ENCODE measurements around the gene STK4.

STK4 gene

DNA sequence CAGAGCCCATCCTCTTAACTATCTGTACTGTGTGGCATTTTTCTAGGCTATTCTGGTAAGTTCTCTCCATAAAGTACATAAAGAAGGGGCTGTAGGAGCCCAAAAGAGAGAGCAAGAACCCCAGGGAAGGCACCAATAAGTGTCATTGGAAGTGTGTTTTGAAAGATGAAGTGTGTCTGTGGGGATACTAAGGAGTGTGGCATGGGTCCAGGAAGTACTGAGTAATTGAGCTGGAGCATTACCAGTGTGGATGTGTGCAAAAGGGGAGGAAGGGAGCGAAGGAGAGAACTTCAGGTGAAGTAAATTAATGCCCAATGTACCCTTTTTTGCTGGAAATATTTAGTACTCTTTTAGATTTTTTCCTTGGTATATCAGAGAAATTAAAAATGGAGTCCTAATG, 70.7 kb downstream of the STK4 start:
- Histone ChIP-seq H3K27me3 (no peaks in the 10 kb centered on the region), H3K9me3 (no peaks in the 10 kb centered on the region), H3K4me1 (ENCODE audit: control insufficient read depth in 1 of 2, insufficient read depth in 1 of 2, low read depth in 1 of 2, low read length in 1 of 2) (peaks cover 43% of the 10 kb centered on the region in 2 experiments), H3K4me3 (ENCODE audit: low read depth in 1 of 2, low read length in 1 of 2) (no peak overlapping the region), H3K27ac (peak overlapping the region; percentile 23), H3K36me3 (peaks cover 39% of the 10 kb centered on the region)
- TF ChIP-seq, protein P1, sequence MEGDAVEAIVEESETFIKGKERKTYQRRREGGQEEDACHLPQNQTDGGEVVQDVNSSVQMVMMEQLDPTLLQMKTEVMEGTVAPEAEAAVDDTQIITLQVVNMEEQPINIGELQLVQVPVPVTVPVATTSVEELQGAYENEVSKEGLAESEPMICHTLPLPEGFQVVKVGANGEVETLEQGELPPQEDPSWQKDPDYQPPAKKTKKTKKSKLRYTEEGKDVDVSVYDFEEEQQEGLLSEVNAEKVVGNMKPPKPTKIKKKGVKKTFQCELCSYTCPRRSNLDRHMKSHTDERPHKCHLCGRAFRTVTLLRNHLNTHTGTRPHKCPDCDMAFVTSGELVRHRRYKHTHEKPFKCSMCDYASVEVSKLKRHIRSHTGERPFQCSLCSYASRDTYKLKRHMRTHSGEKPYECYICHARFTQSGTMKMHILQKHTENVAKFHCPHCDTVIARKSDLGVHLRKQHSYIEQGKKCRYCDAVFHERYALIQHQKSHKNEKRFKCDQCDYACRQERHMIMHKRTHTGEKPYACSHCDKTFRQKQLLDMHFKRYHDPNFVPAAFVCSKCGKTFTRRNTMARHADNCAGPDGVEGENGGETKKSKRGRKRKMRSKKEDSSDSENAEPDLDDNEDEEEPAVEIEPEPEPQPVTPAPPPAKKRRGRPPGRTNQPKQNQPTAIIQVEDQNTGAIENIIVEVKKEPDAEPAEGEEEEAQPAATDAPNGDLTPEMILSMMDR (IDR thresholded peaks at IDR 0.05) = no peak

DNA sequence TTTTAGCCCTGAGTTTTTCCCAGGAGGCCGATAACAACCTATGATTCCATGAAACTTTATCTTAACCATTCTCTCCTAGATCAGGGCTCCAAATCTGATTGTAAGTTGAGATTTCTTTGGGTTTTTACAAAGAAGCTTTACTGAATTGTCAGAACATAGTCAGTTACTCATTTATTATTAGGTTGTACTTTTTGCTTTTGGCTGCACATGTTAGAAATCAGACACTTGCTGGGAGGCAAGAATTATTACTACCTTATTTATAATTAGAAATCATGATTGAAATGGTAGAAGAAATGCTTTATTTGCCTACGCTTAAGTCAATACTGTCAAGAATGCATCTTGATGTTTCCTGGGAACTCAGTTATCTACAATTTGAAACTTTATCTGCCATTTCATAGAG, 71.3 kb downstream of the STK4 start:
- TF ChIP-seq, protein P1 (IDR thresholded peaks at IDR 0.05) = no peak
- Histone ChIP-seq H3K4me1 (ENCODE audit: control insufficient read depth in 1 of 2, insufficient read depth in 1 of 2, low read depth in 1 of 2, low read length in 1 of 2) (peaks cover 46 to 48% of the 10 kb centered on the region in 2 experiments), H3K27ac (peak overlapping the region; percentile 4)

DNA sequence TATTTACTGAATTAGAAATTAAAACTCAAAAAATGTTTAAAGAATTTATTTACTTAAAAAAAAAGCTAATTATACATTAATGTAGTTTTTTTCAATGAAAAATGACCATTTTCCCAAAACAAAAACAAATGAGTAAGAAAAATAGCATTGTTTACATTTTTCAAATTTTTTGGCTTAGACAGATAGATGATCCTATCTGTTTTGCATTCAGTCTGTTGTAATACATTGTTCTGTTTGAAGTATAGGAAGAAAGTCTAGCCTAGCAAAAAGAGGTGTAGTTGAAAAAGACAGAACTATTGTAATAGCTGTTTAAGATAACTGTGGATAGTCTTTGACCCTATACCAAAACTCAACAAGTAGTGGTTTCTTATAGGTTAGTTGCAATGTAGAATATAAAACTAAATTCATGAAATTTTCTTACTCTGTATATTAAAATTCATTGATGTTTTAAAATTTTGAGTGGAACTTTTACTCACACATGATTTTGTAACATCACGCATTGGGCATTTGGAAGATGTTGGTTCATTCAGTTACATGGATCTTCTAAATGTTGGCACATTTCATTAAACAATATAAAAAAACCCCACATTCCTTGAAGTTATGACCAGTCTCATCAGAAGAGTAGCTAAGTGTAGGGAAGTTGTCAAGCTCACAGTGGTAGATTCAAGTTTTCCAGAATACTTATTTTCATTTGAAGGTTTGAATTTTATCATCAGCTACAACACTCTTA, 72.6 kb downstream of the STK4 start:
- TF ChIP-seq, protein P1 (IDR thresholded peaks at IDR 0.05) = no peak
- Histone ChIP-seq H3K4me1 (ENCODE audit: control insufficient read depth in 1 of 2, insufficient read depth in 1 of 2, low read depth in 1 of 2, low read length in 1 of 2) (peaks cover 47 to 51% of the 10 kb centered on the region in 2 experiments), H3K36me3 (peaks cover 38% of the 10 kb centered on the region), H3K4me3 (ENCODE audit: low read depth in 1 of 2, low read length in 1 of 2) (peak overlapping the region in 1 of 2 experiments; percentile 7), H3K9me3 (no peaks in the 10 kb centered on the region), H3K27me3 (no peaks in the 10 kb centered on the region), H3K27ac (peak overlapping the region; percentile 76)

More for the DNA sequence above, 71.3 kb downstream of the STK4 start:
- Histone ChIP-seq H3K9me3 (no peaks in the 10 kb centered on the region), H3K27me3 (no peaks in the 10 kb centered on the region), H3K4me3 (ENCODE audit: low read depth in 1 of 2, low read length in 1 of 2) (no peak overlapping the region), H3K36me3 (peaks cover 38% of the 10 kb centered on the region)

DNA sequence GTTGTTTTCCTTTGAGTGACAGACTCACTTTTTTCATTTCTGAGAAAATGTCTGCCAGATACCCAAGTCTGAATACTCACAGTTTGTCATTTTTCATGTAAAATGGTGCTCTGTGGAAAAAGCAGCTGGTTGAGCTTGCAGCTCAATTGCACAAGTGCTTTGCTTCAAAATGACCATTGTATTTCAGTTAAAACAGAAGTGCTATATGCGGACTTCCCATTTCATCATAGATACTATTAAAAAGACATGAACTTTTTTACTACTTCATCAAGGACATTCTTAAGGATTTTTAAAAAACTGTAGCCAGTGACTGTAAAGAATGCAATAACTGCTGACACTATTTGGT, 73.1 kb downstream of the STK4 start:
- H3K27ac ChIP-seq = peak overlapping the region; percentile 76
- H3K4me1 ChIP-seq (ENCODE audit: control insufficient read depth in 1 of 2, insufficient read depth in 1 of 2, low read depth in 1 of 2, low read length in 1 of 2) = peaks cover 52 to 56% of the 10 kb centered on the region in 2 experiments

DNA sequence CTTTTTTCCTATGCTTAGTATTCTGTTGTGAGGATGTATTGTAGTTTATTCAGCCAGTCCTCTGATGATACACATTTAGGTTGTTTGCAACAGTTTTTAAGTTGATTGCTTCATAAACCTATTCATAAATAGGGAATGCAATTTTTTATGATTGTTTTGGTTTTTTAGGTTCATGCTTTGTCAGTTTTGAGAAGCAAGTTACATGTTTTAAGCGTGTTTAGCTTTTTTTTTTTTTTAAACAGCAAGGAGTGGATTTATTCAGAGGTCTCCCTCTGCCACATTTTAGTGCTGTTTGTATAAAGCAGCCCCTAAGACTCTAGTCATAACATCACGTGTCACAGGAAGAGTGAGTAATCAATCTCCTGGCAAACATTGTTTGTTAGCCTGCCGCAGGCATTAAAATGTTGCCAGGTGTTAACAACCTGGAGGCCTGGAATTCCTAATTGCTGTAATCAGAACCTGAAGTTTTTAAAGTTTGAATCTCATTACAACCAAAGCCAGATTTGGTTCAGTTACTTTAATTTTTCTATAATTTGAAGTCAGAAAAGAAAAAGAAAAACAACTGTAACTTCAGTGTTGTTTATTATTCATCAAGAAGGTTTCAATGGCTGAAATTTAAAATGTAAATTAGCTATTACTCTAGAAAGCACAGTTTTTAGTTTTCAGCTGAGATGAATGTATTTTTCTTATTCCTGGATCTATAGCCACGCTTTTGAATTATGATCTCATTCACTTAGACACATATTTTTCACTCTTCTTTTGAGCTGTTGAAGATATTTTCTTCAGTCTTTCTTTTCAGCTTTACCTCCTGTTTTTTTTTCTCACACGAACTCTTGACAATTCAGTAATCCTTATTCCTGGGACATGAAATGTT, 75.4 kb downstream of the STK4 start:
- no peaks in the 10 kb centered on the region for H3K27me3 ChIP-seq
- no peaks in the 10 kb centered on the region for H3K9me3 ChIP-seq
- peaks cover 25% of the 10 kb centered on the region for H3K36me3 ChIP-seq
- H3K27ac ChIP-seq = peak overlapping the region; percentile 53
- no peak overlapping the region for H3K4me3 ChIP-seq (ENCODE audit: low read depth in 1 of 2, low read length in 1 of 2)
- peaks cover 54 to 61% of the 10 kb centered on the region in 2 experiments for H3K4me1 ChIP-seq (ENCODE audit: control insufficient read depth in 1 of 2, insufficient read depth in 1 of 2, low read depth in 1 of 2, low read length in 1 of 2)
- TF ChIP-seq, protein P1 (IDR thresholded peaks at IDR 0.05) = no peak

More for the DNA sequence above, 73.1 kb downstream of the STK4 start:
- Histone ChIP-seq H3K36me3 (peaks cover 38% of the 10 kb centered on the region), H3K27me3 (no peaks in the 10 kb centered on the region), H3K9me3 (no peaks in the 10 kb centered on the region), H3K4me3 (ENCODE audit: low read depth in 1 of 2, low read length in 1 of 2) (peak overlapping the region in 1 of 2 experiments; percentile 7)
- TF ChIP-seq, protein P1 (IDR thresholded peaks at IDR 0.05) = no peak

All from neutrophil (primary cell).